Left lung (tissue), 10 donors: ENCODE measurements around the gene OPTN. TPM values are rescaled to one million over a fixed set of nuclear protein-coding genes. Genes with fewer than 3 reads are reported as not detected.

ENCODE experiments used
- ATAC-seq: fragments of 200-7000 bp; cut with Tn5 transposase; one replicate; pipeline ENCODE4 v1.9.1; 2020; ENCODE audit warnings: moderate library complexity
- DNase-seq, 4 donors: peaks; one replicate each; pipeline ENCODE4 v3.0.0-alpha.2; 2013 to 2020
- H3K27ac ChIP-seq, 2 donors: fragments of 200-600 bp; sonication (generic) in 1 of 2; one replicate each; pipeline versions ENCODE4 v1.5.0 to v1.8.0; 2020 to 2021
- H3K27me3 ChIP-seq, 2 donors: fragments of 200-600 bp; sonication (generic) in 1 of 2; one replicate each; pipeline versions ENCODE4 v1.5.0 to v1.8.0; 2020 to 2021
- H3K36me3 ChIP-seq, 2 donors: fragments of 200-600 bp; sonication (generic) in 1 of 2; one replicate each; pipeline versions ENCODE4 v1.5.0 to v1.8.0; 2020 to 2021
- H3K4me1 ChIP-seq, 2 donors: fragments of 200-600 bp; one replicate each; pipeline ENCODE4 v1.8.0; 2021
- H3K4me3 ChIP-seq, 2 donors: fragments of 200-600 bp; sonication (generic) in 1 of 2; one replicate each; pipeline versions ENCODE4 v1.5.0 to v1.8.0; 2020 to 2021; ENCODE audit warnings: mild to moderate bottlenecking in 1 of 2
- H3K9me3 ChIP-seq, 2 donors: fragments of 200-600 bp; sonication (generic) in 1 of 2; one replicate each; pipeline versions ENCODE4 v1.5.0 to v1.8.0; 2020 to 2021
- CTCF ChIP-seq, 2 donors: fragments of 200-600 bp; sonication (generic) in 1 of 2; IDR thresholded peaks; one replicate each; pipeline versions ENCODE4 v1.5.0 to v1.8.0; 2021; ENCODE audit warnings: antibody characterized with exemption in 2 of 2
- intact Hi-C, 2 donors: fragments of 100-400 bp; cut with DNase I; formaldehyde crosslinking; loops; one replicate each; pipeline versions ENCODE4 v1.11.2 to v1.14.2; 2022
- polyA plus RNA-seq, 6 donors: library from polyadenylated mRNA; unstranded; fragments of 120-200 nt; gene quantifications; one replicate each; pipeline ENCODE4 v1.2.1, GENCODE V29; 2013; ENCODE audit not compliant: insufficient read length in 6 of 6
- total RNA-seq, 2 donors: library from RNA; stranded (reverse); fragmentation: NEBNext Ultra II Directional; extraction: Animal tissue kit (Norgen Biotek cat#: 25700); gene quantifications; one replicate each; pipeline ENCODE4 v1.2.1, GENCODE V29; 2021
- donor health status: DM: no; HTN: yes; CAD: no.
- donor health status: DM: no; HTN: no; CAD: no.

OPTN gene
- total and polyA plus RNA-seq, 8 donors = 36.0 to 51.3 (median 37.3) TPM

- no peak for TF ChIP-seq CTCF (IDR thresholded peaks at IDR 0.05)
- ATAC-seq (no peak), DNase-seq (no peak)
- no peak overlapping the region for H3K4me3 ChIP-seq
- intact Hi-C loops = no loop called here
- no peaks in the 10 kb centered on the region for H3K9me3 ChIP-seq
- no peaks in the 10 kb centered on the region for H3K27me3 ChIP-seq
- no peaks in the 10 kb centered on the region for H3K36me3 ChIP-seq
- H3K4me1 ChIP-seq = peaks cover 8 to 41% of the 10 kb centered on the region in 2 donors
- no peak overlapping the region for H3K27ac ChIP-seq
Observed at GRCh38 chr10:13103554-13103953, 3.6 kb downstream of the OPTN start.

GRCh38 chr10:13104697-13105096 is 4.7 kb downstream of the OPTN start:
- TF ChIP-seq CTCF (IDR thresholded peaks at IDR 0.05) = no peak
- ATAC-seq (no peak), DNase-seq (no peak)
- H3K36me3 ChIP-seq = peaks cover 0 to 9% of the 10 kb centered on the region in 2 donors
- no peak overlapping the region for H3K4me3 ChIP-seq
- H3K4me1 ChIP-seq = peaks cover 8 to 36% of the 10 kb centered on the region in 2 donors
- H3K9me3 ChIP-seq = no peaks in the 10 kb centered on the region
- H3K27ac ChIP-seq = no peak overlapping the region
- H3K27me3 ChIP-seq = no peaks in the 10 kb centered on the region
- intact Hi-C loops = no loop called here

- TF ChIP-seq CTCF (IDR thresholded peaks at IDR 0.05) = no peak
- Histone ChIP-seq H3K27me3 (no peaks in the 10 kb centered on the region), H3K4me1 (peaks cover 8 to 36% of the 10 kb centered on the region in 2 donors), H3K4me3 (no peak overlapping the region), H3K9me3 (no peaks in the 10 kb centered on the region), H3K27ac (no peak overlapping the region), H3K36me3 (peaks cover 0 to 14% of the 10 kb centered on the region in 2 donors)
- DNase-seq = no peak
- no peak for ATAC-seq
- intact Hi-C loops = no loop called here
Observed at GRCh38 chr10:13105184-13105583, 5.2 kb downstream of the OPTN start.

- no peak overlapping the region for H3K4me3 ChIP-seq
- H3K27me3 ChIP-seq = no peaks in the 10 kb centered on the region
- intact Hi-C loops = no loop called here
- H3K27ac ChIP-seq = no peak overlapping the region
- ATAC-seq (no peak), DNase-seq (no peak)
- no peaks in the 10 kb centered on the region for H3K9me3 ChIP-seq
- no peak for TF ChIP-seq CTCF (IDR thresholded peaks at IDR 0.05)
- H3K36me3 ChIP-seq = peaks cover 0 to 28% of the 10 kb centered on the region in 2 donors
- peaks cover 6 to 27% of the 10 kb centered on the region in 2 donors for H3K4me1 ChIP-seq
Observed at GRCh38 chr10:13106387-13107045, 6.6 kb downstream of the OPTN start.

- intact Hi-C loops = no loop called here
- Histone ChIP-seq H3K4me1 (peaks cover 0 to 9% of the 10 kb centered on the region in 2 donors), H3K27ac (no peak overlapping the region), H3K36me3 (peaks cover 0 to 57% of the 10 kb centered on the region in 2 donors), H3K4me3 (no peak overlapping the region), H3K27me3 (no peaks in the 10 kb centered on the region), H3K9me3 (no peaks in the 10 kb centered on the region)
- ATAC-seq (no peak), DNase-seq (no peak)
- TF ChIP-seq CTCF (IDR thresholded peaks at IDR 0.05) = no peak
Observed at GRCh38 chr10:13110908-13111307, 10.9 kb downstream of the OPTN start.
